Epithelial cell of proximal tubule (primary cell): Measurements from ENCODE around the gene YWHAG. TPM values are rescaled to one million over a fixed set of nuclear protein-coding genes. Genes with fewer than 3 reads are reported as not detected.
"Not testable (repeated sequence)": the region's sequence is repeated elsewhere in the genome, so short reads cannot be mapped to it uniquely, and the experiment has no call there.

Experiments used
- DNase-seq: peaks from one replicate; pipeline ENCODE4 v3.0.0-alpha.2; 2011; ENCODE audit warnings: low read depth
- H3K4me3 ChIP-seq: 2 replicates; pipeline ENCODE4 v1.5.1; 2011; ENCODE audit warnings: low read depth, mild to moderate bottlenecking, low read length
- CTCF ChIP-seq: conservative IDR thresholded peaks from 2 replicates; pipeline ENCODE4 v1.5.1; 2012; ENCODE audit warnings: low read depth, mild to moderate bottlenecking, low read length
- total RNA-seq: library from RNA; depleted of rRNA; stranded (reverse); fragments of >200 nt; gene quantifications from 2 replicates; pipeline ENCODE4 v1.2.3, GENCODE V29; 2015

YWHAG gene
- total RNA-seq, 1 donor from 2014 or later = 74.7 TPM

- TF ChIP-seq CTCF = no peak
- peak overlapping the region; percentile 52 for H3K4me3 ChIP-seq
- DNase-seq = no peak
Observed at GRCh38 chr7:76397409-76398183, 38.8 kb upstream of the YWHAG start.

DNA sequence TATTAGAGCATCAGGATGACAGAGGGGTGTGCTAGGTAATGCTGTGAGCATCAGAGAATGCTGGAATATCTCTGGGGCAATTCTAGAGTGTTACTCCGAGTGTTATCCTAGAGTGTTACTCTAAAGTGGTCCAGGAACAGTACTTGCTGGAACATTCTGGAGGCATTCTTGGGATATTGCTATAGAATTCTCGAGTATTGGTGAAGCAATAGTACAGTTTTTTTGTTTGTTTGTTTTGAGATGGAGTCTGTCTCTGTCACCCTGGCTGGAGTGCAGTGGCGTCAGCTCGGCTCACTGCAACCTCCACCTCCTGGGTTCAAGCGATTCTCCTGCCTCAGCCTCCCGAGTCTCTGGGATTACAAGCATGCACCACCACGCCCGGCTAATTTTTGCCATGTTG is 38.1 kb upstream of the YWHAG start:
- DNase-seq = no peak
- no peak for TF ChIP-seq CTCF
- H3K4me3 ChIP-seq = peak overlapping the region; percentile 52

DNA sequence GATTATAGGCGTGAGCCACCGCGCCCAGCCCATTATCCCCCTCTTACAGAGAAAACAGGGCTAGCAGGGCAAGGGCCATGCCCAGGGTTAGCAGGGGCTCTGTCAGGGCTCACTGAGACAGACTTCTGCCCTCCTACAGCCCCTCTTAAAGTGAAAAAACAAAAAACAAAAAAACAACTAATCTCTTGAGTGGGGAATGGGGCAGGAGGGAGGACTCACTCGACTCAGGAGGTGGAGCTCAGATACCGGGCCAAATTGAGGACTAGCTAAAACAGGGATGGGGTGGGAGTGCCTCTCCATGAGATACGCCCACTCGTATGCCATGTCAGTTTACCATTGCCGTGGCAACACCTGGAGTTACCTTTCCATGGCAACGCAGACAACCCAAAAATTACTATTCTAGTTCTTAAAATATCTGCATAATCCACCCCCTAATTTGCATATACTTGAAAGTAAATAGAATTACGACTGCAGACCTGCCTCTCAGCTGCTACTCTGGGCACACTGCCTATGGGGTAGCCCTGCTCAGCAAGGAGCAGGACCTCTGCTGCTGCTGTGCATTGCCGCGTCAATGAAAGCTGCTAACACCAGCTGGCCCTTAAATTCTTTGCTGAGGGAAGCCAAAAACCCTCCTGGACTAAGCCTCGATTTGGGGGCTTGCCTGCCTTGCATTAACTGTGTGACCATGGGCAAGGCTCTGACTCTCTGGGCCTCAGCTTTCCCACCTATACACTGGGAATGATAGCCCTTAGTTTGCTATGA is 37.4 kb upstream of the YWHAG start:
- DNase-seq = no peak
- TF ChIP-seq CTCF = no peak

DNA sequence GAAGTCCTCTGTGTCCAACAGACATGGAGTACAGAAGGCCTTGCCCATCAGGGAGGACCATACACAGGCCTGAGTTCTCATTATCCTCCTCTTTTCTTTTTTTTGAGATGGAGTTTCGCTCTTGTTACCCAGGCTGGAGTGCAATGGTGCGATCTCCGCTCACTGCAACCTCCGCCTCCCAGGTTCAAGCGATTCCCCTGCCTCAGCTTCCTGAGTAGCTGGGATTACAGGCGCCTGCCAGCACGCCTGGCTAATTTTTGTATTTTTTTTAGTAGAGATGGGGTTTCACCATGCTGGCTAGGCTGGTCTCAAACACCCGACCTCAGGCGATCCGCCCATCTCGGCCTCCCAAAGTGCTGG is 36.8 kb upstream of the YWHAG start:
- not testable (repeated sequence) for DNase-seq, H3K4me3 ChIP-seq

More for the DNA sequence above, 37.4 kb upstream of the YWHAG start:
- H3K4me3 ChIP-seq = no peak overlapping the region

GRCh38 chr7:76394957-76395356 is 36.2 kb upstream of the YWHAG start:
- no peak for DNase-seq
- no peak for TF ChIP-seq CTCF
- no peak overlapping the region for H3K4me3 ChIP-seq

- H3K4me3 ChIP-seq = peak overlapping the region; percentile 60
- DNase-seq = no peak
- no peak for TF ChIP-seq CTCF
Observed at GRCh38 chr7:76393116-76394031, 34.6 kb upstream of the YWHAG start.
